D721Med (cell line): Measurements from ENCODE around the gene PPCDC.
"Not testable (repeated sequence)": the region's sequence is repeated elsewhere in the genome, so short reads cannot be mapped to it uniquely, and the experiment has no call there.

Experiments
- DNase-seq: peaks from one replicate; pipeline ENCODE4 v3.0.0; 2011; ENCODE audit warnings: low spot score; ENCODE audit not compliant: insufficient read length
- FAIRE-seq: peaks from 2 replicates; lab custom pipeline; 2011; peaks lifted over from hg19 to GRCh38; lab: Jason Lieb, UNC
- CTCF ChIP-seq: IDR thresholded peaks from 2 replicates; pipeline ENCODE4 v1.5.1; 2012; ENCODE audit warnings: mild to moderate bottlenecking, control low read depth; ENCODE audit not compliant: insufficient read depth; ENCODE audit errors: missing control alignments

PPCDC gene

GRCh38 chr15:75065851-75066509, 42.6 kb downstream of the PPCDC start:
- no peak for DNase-seq
- no peak for FAIRE-seq
- no peak for TF ChIP-seq CTCF

- FAIRE-seq: no peak
Observed at GRCh38 chr15:75067123-75067830, 43.9 kb downstream of the PPCDC start.

GRCh38 chr15:75068748-75069147, 45.4 kb downstream of the PPCDC start:
- DNase-seq: no peak
- FAIRE-seq: no peak

More at GRCh38 chr15:75067123-75067830, 43.9 kb downstream of the PPCDC start:
- no peak for DNase-seq
- no peak for TF ChIP-seq CTCF

GRCh38 chr15:75069301-75069925, 46.0 kb downstream of the PPCDC start:
- no peak for FAIRE-seq
- no peak for DNase-seq
- no peak for TF ChIP-seq CTCF

More at GRCh38 chr15:75068748-75069147, 45.4 kb downstream of the PPCDC start:
- TF ChIP-seq CTCF: no peak

- no peak for FAIRE-seq
- TF ChIP-seq CTCF: no peak
Observed at GRCh38 chr15:75070674-75071073, 47.3 kb downstream of the PPCDC start.

GRCh38 chr15:75073197-75073596, 49.8 kb downstream of the PPCDC start:
- no peak for DNase-seq
- no peak for TF ChIP-seq CTCF
- no peak for FAIRE-seq

More at GRCh38 chr15:75070674-75071073, 47.3 kb downstream of the PPCDC start:
- no peak for DNase-seq

GRCh38 chr15:75076277-75076676, 52.9 kb downstream of the PPCDC start:
- no peak for TF ChIP-seq CTCF
- FAIRE-seq (no peak), DNase-seq (no peak)

GRCh38 chr15:75077551-75077961, 54.2 kb downstream of the PPCDC start:
- not testable (repeated sequence) for FAIRE-seq, DNase-seq
